K562 (cell line): Measurements from ENCODE around the gene TBC1D17. TPM values are rescaled to one million over a fixed set of nuclear protein-coding genes. Genes with fewer than 3 reads are reported as not detected.

Source experiments
- AFF4 ChIP-seq: sonication (generic); formaldehyde crosslinking; IDR thresholded peaks from 2 replicates; pipeline ENCODE4 v1.8.0; 2023; ENCODE audit warnings: mild to moderate bottlenecking, missing genetic modification reagents
- ARID4B ChIP-seq: sonication (generic); formaldehyde crosslinking; IDR thresholded peaks from 2 replicates; pipeline ENCODE4 v1.8.0; 2022; ENCODE audit warnings: mild to moderate bottlenecking, missing genetic modification reagents
- BCOR ChIP-seq: fragments of 450-650 bp; IDR thresholded peaks from 2 replicates; pipeline ENCODE4 v1.6.1; 2016
- ELK1 ChIP-seq: sonication (generic); formaldehyde crosslinking; IDR thresholded peaks from 2 replicates; pipeline ENCODE4 v1.8.1; 2022; ENCODE audit warnings: missing genetic modification reagents
- MAX ChIP-seq: sonication (generic); formaldehyde crosslinking; IDR thresholded peaks from 2 replicates; pipeline ENCODE4 v1.9.0; 2022; ENCODE audit warnings: mild to moderate bottlenecking, missing genetic modification reagents
- POLR2G ChIP-seq: fragments of 200-400 bp; formaldehyde crosslinking; IDR thresholded peaks from 2 replicates; pipeline ENCODE4 v1.6.1; 2017; ENCODE audit warnings: low read depth, mild to moderate bottlenecking, antibody characterized with exemption, low read length, moderate library complexity
- PTBP1 ChIP-seq: fragments of 200-400 bp; formaldehyde crosslinking; IDR thresholded peaks from 2 replicates; pipeline ENCODE4 v1.6.1; 2017; ENCODE audit warnings: low read depth, low read length
- RAD21 ChIP-seq, 2 experiments: fragments of 250-450 bp in 1 of 2; fragments of 450-650 bp in 1 of 2; sonication (Bioruptor Pico) in 1 of 2; formaldehyde crosslinking in 1 of 2; IDR thresholded peaks in 1 of 2; conservative IDR thresholded peaks in 1 of 2; 2 replicates each; pipeline versions ENCODE4 v1.4.0 to v1.8.0; 2020 to 2022; ENCODE audit warnings: mild to moderate bottlenecking in 2 of 2, moderate library complexity in 1 of 2
- SMARCA5 ChIP-seq: fragments of 450-650 bp; IDR thresholded peaks from 2 replicates; pipeline ENCODE4 v1.6.1; 2016
- VEZF1 ChIP-seq: fragments of 200-800 bp; sonication (Bioruptor generic); IDR thresholded peaks from 2 replicates; pipeline ENCODE4 v1.6.1; 2017; ENCODE audit warnings: missing genetic modification characterization, missing compliant biosample characterization
- YY1 ChIP-seq, 3 experiments: IDR thresholded peaks; 2 replicates each; pipeline ENCODE4 v1.6.1; 2011; ENCODE audit warnings: low read length in 2 of 3, mild to moderate bottlenecking in 2 of 3, moderate library complexity in 2 of 3, borderline replicate concordance in 1 of 3, control low read depth in 1 of 3, low read depth in 1 of 3; ENCODE audit not compliant: insufficient read depth in 3 of 3, insufficient replicate concordance in 2 of 3, control insufficient read depth in 1 of 3, insufficient read length in 1 of 3; ENCODE audit errors: extremely low read depth in 1 of 3
- ZNF143 ChIP-seq: sonication (generic); formaldehyde crosslinking; IDR thresholded peaks from 2 replicates; pipeline ENCODE4 v1.9.0; 2022; ENCODE audit warnings: mild to moderate bottlenecking, missing genetic modification reagents
- polyA plus RNA-seq, 8 experiments: library from polyadenylated mRNA; depleted of rRNA in 4 of 8; stranded (reverse) in 5 of 8; unstranded in 3 of 8; fragments of >200 nt; fragmentation: Nextera tagmentation in 2 of 8; fragmentation: Illumina TruSeq in 1 of 8; extraction: Ambion mirVana in 2 of 8; extraction: Trizol in 1 of 8; gene quantifications; 2 replicates each; pipeline versions ENCODE4 v1.2.1 to v1.2.3, GENCODE V29; 2011 to 2014; ENCODE audit warnings: inconsistent platforms in 1 of 8, missing spikeins in 1 of 8
- total RNA-seq, 7 experiments: library from RNA; depleted of rRNA in 6 of 7; stranded (reverse); fragments of >200 nt in 6 of 7; fragmentation: Illumina TruSeq in 2 of 7; extraction: Trizol in 2 of 7; gene quantifications; 2 replicates each; pipeline versions ENCODE4 v1.2.1 to v1.2.3, GENCODE V29; 2011 to 2021; ENCODE audit warnings: low replicate concordance in 1 of 7

The TBC1D17 gene
- total and polyA plus RNA-seq, 9 of the 15 experiments (the other 6 are each of a cell fraction or from before 2014, with no cell fraction given) = 0.42 to 16.0 (median 3.8) TPM

- no peak for TF ChIP-seq AFF4
- peak; percentile 72; the same call in 1 of the 2 replicates for TF ChIP-seq PTBP1
- peak; percentile 41 for TF ChIP-seq VEZF1 (CRISPR knock-in tag)
- TF ChIP-seq POLR2G = peak; percentile 51
- TF ChIP-seq SMARCA5 = 0 out of 2 replicates have a peak, but pooled peaks have one; percentile 47
- peak; percentile 37 for TF ChIP-seq MAX (CRISPR knock-in tag)
- TF ChIP-seq ELK1 (CRISPR knock-in tag) = no peak
- no peak for TF ChIP-seq ARID4B
- TF ChIP-seq ZNF143 (CRISPR knock-in tag) = no peak
- TF ChIP-seq BCOR = peak; percentile 70; the same call in 1 of the 2 replicates
- TF ChIP-seq RAD21 (CRISPR knock-in tag; conservative IDR thresholded peaks at IDR 0.05 in 1 of 2, IDR thresholded peaks at IDR 0.05 in 1 of 2) = peak in 1 of 2 experiments; percentile 36; a peak in 1 of 4 replicates
- TF ChIP-seq YY1 (IDR thresholded peaks at IDR 0.05; ENCODE audit: borderline replicate concordance in 1 of 3, control insufficient read depth in 1 of 3, extremely low read depth in 1 of 3, insufficient read depth in 3 of 3, insufficient read length in 1 of 3, insufficient replicate concordance in 2 of 3, low read depth in 1 of 3, low read length in 2 of 3) = peak in 1 of 3 experiments; percentile 13
Observed at GRCh38 chr19:49862391-49863253, 14.9 kb upstream of the TBC1D17 start (continued).
